IPS DF 6.9 (cell line): ENCODE results near the gene TLE1.

Source experiments
- DNase-seq: peaks from one replicate; pipeline ENCODE4 v3.0.0-alpha.2; 2013; ENCODE audit warnings: low read depth, low spot score
- H3K27ac ChIP-seq: one replicate; pipeline ENCODE4 v1.5.1; 2013; ENCODE audit warnings: low read length, control low read depth
- H3K27me3 ChIP-seq: 2 replicates; pipeline ENCODE4 v1.6.1; 2013; ENCODE audit warnings: mild to moderate bottlenecking, low read length; ENCODE audit not compliant: control insufficient read depth, insufficient read depth
- H3K36me3 ChIP-seq: 2 replicates; pipeline ENCODE4 v1.6.1; 2013; ENCODE audit warnings: low read length; ENCODE audit not compliant: control insufficient read depth, insufficient read depth
- H3K4me1 ChIP-seq: 2 replicates; pipeline ENCODE4 v1.6.1; 2013; ENCODE audit warnings: low read length; ENCODE audit not compliant: control insufficient read depth, insufficient read depth
- H3K4me3 ChIP-seq: 2 replicates; pipeline ENCODE4 v1.5.1; 2013; ENCODE audit warnings: mild to moderate bottlenecking, low read length
- H3K9me3 ChIP-seq: 2 replicates; pipeline ENCODE4 v1.6.1; 2013; ENCODE audit warnings: low read length, inconsistent platforms; ENCODE audit not compliant: control insufficient read depth, insufficient read depth
- WGBS: extraction: QIAGEN DNeasy Blood & Tissue Kit; methylation state at CpG from one replicate; pipeline ENCODE4 v1.1.7; 2013; ENCODE audit warnings: mixed read lengths, missing lambda C conversion rate; ENCODE audit not compliant: insufficient read length, insufficient coverage; 5-methylcytosine and 5-hydroxymethylcytosine counted together

Gene TLE1

GRCh38 chr9:81686614-81687520 is 2.5 kb downstream of the TLE1 start:
- Histone ChIP-seq H3K27ac (no peak overlapping the region), H3K9me3 (no peaks in the 10 kb centered on the region), H3K36me3 (peaks cover 7% of the 10 kb centered on the region; the same call in 1 of the 2 replicates), H3K4me1 (no peaks in the 10 kb centered on the region; the same call in 1 of the 2 replicates), H3K4me3 (peak overlapping the region; percentile 60; the same call in 1 of the 2 replicates), H3K27me3 (no peaks in the 10 kb centered on the region)
- no peak for DNase-seq
- no CpG with 5 or more reads among the region's 36 CpGs for WGBS

- Histone ChIP-seq H3K27me3 (no peaks in the 10 kb centered on the region), H3K4me3 (no peak overlapping the region), H3K4me1 (no peaks in the 10 kb centered on the region; the same call in 1 of the 2 replicates)
Measured at GRCh38 chr9:81685763-81686613, 3.4 kb downstream of the TLE1 start.

DNA sequence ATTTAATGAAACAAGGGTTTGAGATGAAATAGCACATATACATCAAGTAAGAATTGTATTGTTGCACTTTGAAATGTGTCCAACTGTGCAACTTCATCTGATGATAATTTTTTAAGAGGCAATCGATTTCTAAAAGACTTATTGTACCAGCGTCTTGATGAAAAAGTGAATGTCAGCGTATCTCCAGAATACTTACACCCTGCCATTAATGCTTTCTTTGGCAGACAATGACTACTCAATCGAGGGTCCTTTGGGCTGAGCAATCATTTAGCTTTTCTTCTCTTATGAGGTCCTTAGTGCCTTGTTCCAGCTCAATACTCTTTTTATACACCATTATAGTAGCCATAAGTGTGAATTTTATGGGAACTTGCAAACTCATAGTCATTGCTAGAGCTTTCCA is 4.7 kb downstream of the TLE1 start:
- H3K27ac ChIP-seq: no peak overlapping the region
- no peaks in the 10 kb centered on the region for H3K9me3 ChIP-seq
- H3K4me3 ChIP-seq: no peak overlapping the region
- DNase-seq: no peak
- H3K4me1 ChIP-seq: no peaks in the 10 kb centered on the region
- peaks cover 7% of the 10 kb centered on the region; the same call in 1 of the 2 replicates for H3K36me3 ChIP-seq
- no peaks in the 10 kb centered on the region for H3K27me3 ChIP-seq
- WGBS: no CpG with 5 or more reads among the region's 4 CpGs

More at GRCh38 chr9:81685763-81686613, 3.4 kb downstream of the TLE1 start:
- no peak overlapping the region for H3K27ac ChIP-seq
- no peaks in the 10 kb centered on the region for H3K9me3 ChIP-seq
- peaks cover 7% of the 10 kb centered on the region; the same call in 1 of the 2 replicates for H3K36me3 ChIP-seq
- no peak for DNase-seq
- no CpG with 5 or more reads among the region's 5 CpGs for WGBS

GRCh38 chr9:81683704-81684103 is 5.6 kb downstream of the TLE1 start:
- no peak overlapping the region for H3K27ac ChIP-seq
- no peaks in the 10 kb centered on the region for H3K9me3 ChIP-seq
- no peak for DNase-seq
- no peaks in the 10 kb centered on the region for H3K4me1 ChIP-seq
- H3K27me3 ChIP-seq: no peaks in the 10 kb centered on the region
- H3K36me3 ChIP-seq: peaks cover 7% of the 10 kb centered on the region; the same call in 1 of the 2 replicates
- H3K4me3 ChIP-seq: no peak overlapping the region
- WGBS: no CpG with 5 or more reads among the region's 3 CpGs

DNA sequence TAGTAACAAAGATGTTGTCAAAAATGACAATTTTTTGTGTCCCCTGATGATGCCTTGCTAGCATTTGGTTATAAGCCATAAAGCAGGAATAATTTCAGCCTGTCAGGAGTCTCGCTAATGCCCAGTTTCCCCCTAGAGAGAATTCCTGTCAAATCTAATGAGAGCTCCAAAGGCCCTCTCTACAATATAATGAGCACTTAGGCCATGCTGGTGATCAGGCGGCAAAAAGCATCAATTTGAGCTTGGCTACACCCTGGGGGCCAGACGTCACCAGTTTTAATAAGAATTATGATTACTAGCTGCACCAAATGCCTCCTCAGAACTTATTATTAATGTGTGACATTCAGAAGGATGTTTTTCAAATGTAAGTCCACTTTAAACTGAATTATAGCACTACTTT is 6.1 kb downstream of the TLE1 start:
- Histone ChIP-seq H3K36me3 (peaks cover 7% of the 10 kb centered on the region; the same call in 1 of the 2 replicates), H3K4me1 (no peaks in the 10 kb centered on the region), H3K9me3 (no peaks in the 10 kb centered on the region), H3K4me3 (no peak overlapping the region), H3K27ac (no peak overlapping the region), H3K27me3 (no peaks in the 10 kb centered on the region)
- no peak for DNase-seq
- no CpG with 5 or more reads among the region's 3 CpGs for WGBS

DNA sequence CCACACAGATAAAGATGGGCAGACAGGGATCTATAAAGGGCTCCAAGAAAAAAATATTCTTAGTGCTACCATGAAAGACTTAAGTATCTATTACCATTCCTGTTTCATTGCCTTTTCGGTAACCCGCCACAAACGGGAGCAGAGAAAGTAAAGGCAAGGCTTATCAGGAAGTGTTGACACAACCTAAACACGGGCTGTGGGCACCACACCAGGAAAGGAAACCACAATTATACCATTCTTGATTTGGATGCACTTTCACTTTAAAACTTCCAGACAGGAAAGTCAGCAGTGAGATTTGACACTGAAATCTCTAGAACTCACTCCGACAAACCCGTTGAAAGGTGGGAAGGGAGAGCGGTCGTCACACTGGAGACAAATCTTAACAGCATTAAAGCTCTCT is 6.5 kb downstream of the TLE1 start:
- Histone ChIP-seq H3K4me1 (no peaks in the 10 kb centered on the region), H3K36me3 (peaks cover 7% of the 10 kb centered on the region; the same call in 1 of the 2 replicates), H3K27me3 (no peaks in the 10 kb centered on the region), H3K4me3 (no peak overlapping the region), H3K9me3 (no peaks in the 10 kb centered on the region), H3K27ac (no peak overlapping the region)
- WGBS: no CpG with 5 or more reads among the region's 8 CpGs
- no peak for DNase-seq

DNA sequence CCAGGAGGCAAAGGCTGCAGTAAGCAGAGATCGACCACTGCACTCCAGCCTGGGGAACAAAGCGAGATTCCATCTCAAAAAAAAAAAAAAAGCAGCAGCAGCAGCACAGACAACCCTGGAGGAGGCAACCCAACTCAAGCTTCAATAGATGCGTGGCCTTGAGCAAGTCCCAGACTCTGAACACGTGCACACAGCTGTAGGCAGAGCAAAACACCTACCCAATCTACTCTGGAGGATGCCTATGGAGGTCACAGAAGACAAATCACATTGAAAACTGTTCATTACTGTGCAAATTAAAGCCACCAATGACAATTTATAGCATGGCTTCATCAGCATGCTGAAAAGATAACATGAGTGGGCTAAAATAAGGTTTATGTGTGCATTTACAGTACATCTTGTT is 7.2 kb downstream of the TLE1 start:
- H3K4me1 ChIP-seq: no peaks in the 10 kb centered on the region
- DNase-seq: no peak
- H3K27me3 ChIP-seq: no peaks in the 10 kb centered on the region
- no CpG with 5 or more reads among the region's 4 CpGs for whole genome bisulfite sequencing
- H3K27ac ChIP-seq: no peak overlapping the region
- no peak overlapping the region for H3K4me3 ChIP-seq
- H3K36me3 ChIP-seq: peaks cover 7% of the 10 kb centered on the region; the same call in 1 of the 2 replicates
- no peaks in the 10 kb centered on the region for H3K9me3 ChIP-seq

DNA sequence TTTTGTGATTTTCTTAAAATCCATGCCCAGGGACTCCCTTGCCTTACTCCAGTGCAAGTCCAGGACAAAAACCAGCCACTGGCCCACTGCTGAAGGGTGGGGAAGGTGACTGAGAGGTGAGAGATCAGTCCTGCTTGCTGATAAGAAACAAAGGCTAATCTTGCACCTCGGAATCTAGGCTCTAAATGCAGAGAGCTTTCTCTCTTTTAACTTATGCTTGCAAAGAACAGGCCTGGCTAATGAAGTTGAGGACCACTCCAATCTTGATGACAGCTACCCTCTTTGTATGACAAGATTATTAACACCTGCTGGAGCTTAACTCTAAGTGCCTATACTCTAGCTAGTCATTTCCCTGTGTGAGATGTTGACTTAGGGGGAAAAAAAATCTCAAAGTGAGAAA is 8.8 kb downstream of the TLE1 start:
- Histone ChIP-seq H3K27me3 (no peaks in the 10 kb centered on the region), H3K9me3 (no peaks in the 10 kb centered on the region), H3K27ac (no peak overlapping the region), H3K4me1 (no peaks in the 10 kb centered on the region), H3K36me3 (peaks cover 7% of the 10 kb centered on the region; the same call in 1 of the 2 replicates), H3K4me3 (no peak overlapping the region)
- no peak for DNase-seq
- no CpG with 5 or more reads among the region's 1 CpG for WGBS

DNA sequence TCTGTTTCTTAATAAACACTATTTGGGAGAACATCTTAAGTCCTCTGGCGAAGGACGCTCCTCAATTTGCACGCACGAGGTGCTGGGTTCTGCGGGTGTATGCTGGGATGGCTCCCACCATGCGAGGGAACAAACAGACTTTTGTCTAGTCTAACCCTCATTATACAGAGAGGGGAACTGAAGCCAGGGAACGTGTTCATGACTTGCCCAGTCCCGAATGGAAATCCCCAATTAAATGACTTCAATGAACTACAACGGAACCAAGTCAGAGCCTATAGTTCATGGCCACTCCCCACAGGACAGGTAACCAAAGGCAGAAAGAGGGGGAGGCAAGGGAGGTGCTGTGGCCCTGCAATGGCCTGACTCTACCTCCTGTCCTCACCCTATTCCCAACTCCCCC is 9.3 kb downstream of the TLE1 start:
- H3K4me3 ChIP-seq: no peak overlapping the region
- no peak overlapping the region for H3K27ac ChIP-seq
- no peaks in the 10 kb centered on the region for H3K9me3 ChIP-seq
- WGBS: no CpG with 5 or more reads among the region's 9 CpGs
- no peaks in the 10 kb centered on the region for H3K4me1 ChIP-seq
- DNase-seq: no peak
- H3K27me3 ChIP-seq: no peaks in the 10 kb centered on the region
- H3K36me3 ChIP-seq: peaks cover 7% of the 10 kb centered on the region; the same call in 1 of the 2 replicates

GRCh38 chr9:81678088-81678487 is 11.3 kb downstream of the TLE1 start:
- no peaks in the 10 kb centered on the region for H3K4me1 ChIP-seq
- DNase-seq: no peak
- no peak overlapping the region for H3K27ac ChIP-seq
- no peak overlapping the region for H3K4me3 ChIP-seq
- no peaks in the 10 kb centered on the region for H3K27me3 ChIP-seq
- peaks cover 7% of the 10 kb centered on the region; the same call in 1 of the 2 replicates for H3K36me3 ChIP-seq
- no CpG with 5 or more reads among the region's 1 CpG for WGBS
- no peaks in the 10 kb centered on the region for H3K9me3 ChIP-seq
